Sigmoid colon (tissue), 7 donors: Measurements from ENCODE around the gene STX3. TPM values are rescaled to one million over a fixed set of nuclear protein-coding genes. Genes with fewer than 3 reads are reported as not detected.

Source experiments
- DNase-seq: peaks from one replicate; pipeline ENCODE4 v3.0.0-alpha.2; 2019
- H3K27ac ChIP-seq, 4 donors: fragments of 200-600 bp; sonication (generic); one replicate each; pipeline ENCODE4 v1.5.1; 2016 to 2019; ENCODE audit warnings: mild to moderate bottlenecking in 1 of 4
- H3K27me3 ChIP-seq, 3 donors: fragments of 200-600 bp; sonication (generic); one replicate each; pipeline ENCODE4 v1.5.1; 2019; ENCODE audit warnings: mild to moderate bottlenecking in 1 of 3
- H3K36me3 ChIP-seq, 4 donors: fragments of 200-600 bp; sonication (generic); one replicate each; pipeline ENCODE4 v1.5.1; 2016 to 2019
- H3K4me1 ChIP-seq, 4 donors: fragments of 200-600 bp; sonication (generic); one replicate each; pipeline ENCODE4 v1.5.1; 2017 to 2019
- H3K4me3 ChIP-seq, 4 donors: fragments of 200-600 bp; sonication (generic); one replicate each; pipeline ENCODE4 v1.5.1; 2017 to 2019; ENCODE audit warnings: mild to moderate bottlenecking in 2 of 4, moderate library complexity in 1 of 4
- H3K9me3 ChIP-seq, 4 donors: fragments of 200-600 bp in 3 of 4; sonication (generic) in 3 of 4; one replicate each; pipeline versions ENCODE4 v1.5.1 to v1.6.1; 2013 to 2019
- CTCF ChIP-seq, 4 experiments: fragments of 450-650 bp in 3 of 4; fragments of 200-600 bp in 1 of 4; IDR thresholded peaks; one replicate each; pipeline ENCODE4 v1.5.1; 2016 to 2019; ENCODE audit warnings: antibody characterized with exemption in 4 of 4, mild to moderate bottlenecking in 3 of 4, moderate library complexity in 2 of 4
- EP300 ChIP-seq, 4 donors: sonication (generic); formaldehyde crosslinking; IDR thresholded peaks; one replicate each; pipeline ENCODE4 v1.6.1; 2017; ENCODE audit warnings: antibody characterized with exemption in 4 of 4
- POLR2A ChIP-seq, 2 donors: fragments of 450-650 bp; IDR thresholded peaks; one replicate each; pipeline ENCODE4 v1.6.1; 2016; ENCODE audit warnings: antibody characterized with exemption in 2 of 2, mild to moderate bottlenecking in 2 of 2, moderate library complexity in 2 of 2
- POLR2AphosphoS5 ChIP-seq, 4 donors: sonication (generic); formaldehyde crosslinking; IDR thresholded peaks; one replicate each; pipeline ENCODE4 v1.6.1; 2017; ENCODE audit warnings: antibody characterized with exemption in 4 of 4
- WGBS, 2 donors: extraction: QIAGEN DNeasy Blood & Tissue Kit; methylation state at CpG; one replicate each; pipeline ENCODE4 v1.1.7; 2013; 5-methylcytosine and 5-hydroxymethylcytosine counted together
- intact Hi-C: fragments of 100-400 bp; cut with DNase I; formaldehyde crosslinking; loops from one replicate; pipeline ENCODE4 v1.15.1; 2023
- polyA plus RNA-seq, 3 donors: library from polyadenylated mRNA; stranded (reverse); fragments of 200-250 nt; gene quantifications; one replicate each; pipeline ENCODE4 v1.2.3, GENCODE V29; 2013
- total RNA-seq, 4 donors: library from RNA; depleted of rRNA; stranded (reverse); fragments of >200 nt; gene quantifications; one replicate each; pipeline ENCODE4 v1.1.0, GENCODE V29; 2016
- donor health status: healthy with polysubstance abuse.
- donor health status: Bipolar disorder and iron deficiency.
- donor health status: healthy.

STX3 gene
- total and polyA plus RNA-seq, 7 donors, result 9.7 to 120 (median 19.3) TPM

GRCh38 chr11:59802639-59803176 is 47.5 kb downstream of the STX3 start:
- WGBS, 2 donors, result 50% methylated on average over 4 of the region's 4 CpGs
- Histone ChIP-seq H3K36me3 (peaks cover 11 to 62% (median 19%) of the 10 kb centered on the region in 4 donors), H3K27ac (peak overlapping the region in 1 of 4 donors; percentile 35), H3K4me1 (no peaks in the 10 kb centered on the region), H3K4me3 (no peak overlapping the region), H3K9me3 (no peaks in the 10 kb centered on the region), H3K27me3 (no peaks in the 10 kb centered on the region)
- intact Hi-C loops, result loop anchor here (1.0 to 10.0 kb wide), 3 partner anchors 48 to 268 kb away; no protein-coding TSS in a partner anchor
- TF ChIP-seq EP300 (IDR thresholded peaks at IDR 0.05), result no peak
- no peak for TF ChIP-seq POLR2A (IDR thresholded peaks at IDR 0.05)
- TF ChIP-seq CTCF (IDR thresholded peaks at IDR 0.05), result peak; percentile 25 to 72 (median 54)
- peak in 1 of 4 donors; percentile 9 for TF ChIP-seq POLR2AphosphoS5 (IDR thresholded peaks at IDR 0.05)
- no peak for DNase-seq

GRCh38 chr11:59804061-59804460 is 48.9 kb downstream of the STX3 start:
- no peak for DNase-seq
- Histone ChIP-seq H3K4me1 (peaks cover 0 to 2% (median 0%) of the 10 kb centered on the region in 4 donors), H3K9me3 (no peaks in the 10 kb centered on the region), H3K36me3 (peaks cover 11 to 64% (median 19%) of the 10 kb centered on the region in 4 donors), H3K4me3 (no peak overlapping the region), H3K27ac (no peak overlapping the region), H3K27me3 (no peaks in the 10 kb centered on the region)
- intact Hi-C loops, result loop anchor here (5.0 to 10.0 kb wide), 2 partner anchors 132 to 269 kb away; no protein-coding TSS in a partner anchor
- TF ChIP-seq POLR2A (IDR thresholded peaks at IDR 0.05) (no peak), POLR2AphosphoS5 (IDR thresholded peaks at IDR 0.05) (no peak), EP300 (IDR thresholded peaks at IDR 0.05) (no peak), CTCF (IDR thresholded peaks at IDR 0.05) (no peak)
- WGBS, 2 donors, result 90 to 98% methylated on average over 2 of the region's 2 CpGs

GRCh38 chr11:59807047-59807610 is 52.0 kb downstream of the STX3 start:
- no peaks in the 10 kb centered on the region for H3K27me3 ChIP-seq
- H3K9me3 ChIP-seq, result no peaks in the 10 kb centered on the region
- intact Hi-C loops, result loop anchor here (10.0 kb wide), 1 partner anchor 272 kb away; no protein-coding TSS in a partner anchor
- no peak for DNase-seq
- peaks cover 11 to 58% (median 19%) of the 10 kb centered on the region in 4 donors for H3K36me3 ChIP-seq
- H3K4me1 ChIP-seq, result peaks cover 0 to 18% (median 13%) of the 10 kb centered on the region in 4 donors
- TF ChIP-seq EP300 (IDR thresholded peaks at IDR 0.05) (no peak), POLR2AphosphoS5 (IDR thresholded peaks at IDR 0.05) (no peak), POLR2A (IDR thresholded peaks at IDR 0.05) (no peak), CTCF (IDR thresholded peaks at IDR 0.05) (no peak)
- H3K27ac ChIP-seq, result no peak overlapping the region
- H3K4me3 ChIP-seq, result no peak overlapping the region
- 73 to 79% methylated on average over 1 of the region's 1 CpG for WGBS, 2 donors

- peak; percentile 92 for DNase-seq
- Histone ChIP-seq H3K4me1 (peaks cover 0 to 18% (median 13%) of the 10 kb centered on the region in 4 donors), H3K27me3 (no peaks in the 10 kb centered on the region), H3K9me3 (no peaks in the 10 kb centered on the region), H3K4me3 (peak within 1 kb of the TSS; percentile 81 to 97 (median 94)), H3K27ac (peak within 1 kb of the TSS; percentile 83 to 88 (median 86)), H3K36me3 (peaks cover 11 to 37% (median 17%) of the 10 kb centered on the region in 4 donors)
- TF ChIP-seq CTCF (IDR thresholded peaks at IDR 0.05) (peak in 1 of 4 experiments; percentile 14), POLR2AphosphoS5 (IDR thresholded peaks at IDR 0.05) (peak in 3 of 4 donors; percentile 32 to 69 (median 54)), POLR2A (IDR thresholded peaks at IDR 0.05) (no peak), EP300 (IDR thresholded peaks at IDR 0.05) (no peak)
- intact Hi-C loops, result loop anchor here (2.0 kb wide), 1 partner anchor 56 kb away; the partner anchor contains the start of gene STX3
- WGBS, 2 donors, result 0% methylated on average over 54 of the region's 54 CpGs
These were observed 55.2 kb downstream of the STX3 start, which contains the start of gene MRPL16 for GRCh38 chr11:59810189-59810910. Gene MRPL16, minus strand, starts transcription at chr11:59810778. Its CDS starts 120 bp downstream, at chr11:59810658.
